Right cardiac atrium (tissue), 5 donors: ENCODE data around the gene FAM228B. TPM values are rescaled to one million over a fixed set of nuclear protein-coding genes. Genes with fewer than 3 reads are reported as not detected.
A peak's percentile ranks its signal among the peaks of the same experiment; 100 is the strongest.
"Not testable (repeated sequence)": the region's sequence is repeated elsewhere in the genome, so short reads cannot be mapped to it uniquely, and the experiment has no call there.

Experiments used
- ATAC-seq, 2 donors: fragments of 200-7000 bp; cut with Tn5 transposase; one replicate each; pipeline versions ENCODE4 v1.8.0 to v1.9.1; 2020; ENCODE audit warnings: moderate library complexity in 2 of 2, mild to moderate bottlenecking in 1 of 2
- DNase-seq, 3 donors: peaks; one replicate each; pipeline ENCODE4 v3.0.0-alpha.2; 2020
- H3K27ac ChIP-seq: one replicate; pipeline ENCODE4 v1.5.1; 2013; ENCODE audit warnings: mild to moderate bottlenecking, low read length, control low read depth, moderate library complexity
- H3K27me3 ChIP-seq: one replicate; pipeline ENCODE4 v1.6.1; 2013; ENCODE audit not compliant: control insufficient read depth, insufficient read depth
- H3K4me1 ChIP-seq: one replicate; pipeline ENCODE4 v1.6.1; 2013; ENCODE audit warnings: low read length; ENCODE audit not compliant: control insufficient read depth, insufficient read depth
- H3K4me3 ChIP-seq: one replicate; pipeline ENCODE4 v1.5.1; 2013; ENCODE audit warnings: low read length, control low read depth
- H3K9me3 ChIP-seq: one replicate; pipeline ENCODE4 v1.6.1; 2013; ENCODE audit warnings: low read length; ENCODE audit not compliant: control insufficient read depth
- WGBS: extraction: QIAGEN DNeasy Blood & Tissue Kit; methylation state at CpG from one replicate; pipeline ENCODE4 v1.1.7; 2013; 5-methylcytosine and 5-hydroxymethylcytosine counted together
- intact Hi-C, 4 donors: fragments of 100-400 bp; cut with DNase I; formaldehyde crosslinking; loops; one replicate each; pipeline versions ENCODE4 v1.11.0 to v1.14.0; 2022 to 2023
- polyA plus RNA-seq: library from polyadenylated mRNA; stranded (reverse); fragments of 200-250 nt; gene quantifications from one replicate; pipeline ENCODE4 v1.2.3, GENCODE V29; 2013
- total RNA-seq, 4 donors: library from RNA; stranded (reverse); fragmentation: NEBNext Ultra II Directional; extraction: Animal tissue kit (Norgen Biotek cat#: 25700); gene quantifications; one replicate each; pipeline ENCODE4 v1.2.1, GENCODE V29; 2021
- donor health status: healthy with polysubstance abuse.
- donor health status: DM: no; HTN: yes; CAD: no.
- donor health status: DM: no; HTN: no; CAD: no.
- donor health status: DM: no; HTN: yes; CAD: no; lungs with severe emphysema.
- donor health status: DM: yes; HTN: yes; CAD: no.

FAM228B gene
- total and polyA plus RNA-seq, 5 donors, result 37.9 to 69.0 (median 55.8) TPM

- intact Hi-C loops, result no loop called here
- H3K27me3 ChIP-seq, result no peaks in the 10 kb centered on the region
- DNase-seq (no peak), ATAC-seq (no peak)
- H3K9me3 ChIP-seq, result no peaks in the 10 kb centered on the region
- H3K4me1 ChIP-seq, result no peaks in the 10 kb centered on the region
- WGBS, result 96% methylated on average over 1 of the region's 1 CpG
- no peak overlapping the region for H3K4me3 ChIP-seq
- H3K27ac ChIP-seq, result no peak overlapping the region
These were observed 20.6 kb upstream of the FAM228B start for GRCh38 chr2:24102677-24103076.

- no peaks in the 10 kb centered on the region for H3K27me3 ChIP-seq
- H3K4me1 ChIP-seq, result no peaks in the 10 kb centered on the region
- H3K9me3 ChIP-seq, result no peaks in the 10 kb centered on the region
- no peak overlapping the region for H3K4me3 ChIP-seq
- peak in 1 of 2 donors; percentile 13 for ATAC-seq
- no peak overlapping the region for H3K27ac ChIP-seq
- DNase-seq, result no peak
- intact Hi-C loops, result no loop called here
- 95% methylated on average over 8 of the region's 8 CpGs for WGBS
These were observed 19.1 kb upstream of the FAM228B start for GRCh38 chr2:24104110-24104650.

GRCh38 chr2:24104906-24105305, 18.4 kb upstream of the FAM228B start:
- no peak for DNase-seq

GRCh38 chr2:24105816-24106215, 17.5 kb upstream of the FAM228B start:
- intact Hi-C loops, result no loop called here
- ATAC-seq (no peak), DNase-seq (no peak)
- H3K4me1 ChIP-seq, result no peaks in the 10 kb centered on the region
- no peaks in the 10 kb centered on the region for H3K9me3 ChIP-seq
- H3K4me3 ChIP-seq, result no peak overlapping the region
- H3K27ac ChIP-seq, result no peak overlapping the region
- WGBS, result 20% methylated on average over 2 of the region's 2 CpGs
- no peaks in the 10 kb centered on the region for H3K27me3 ChIP-seq

More at GRCh38 chr2:24104906-24105305, 18.4 kb upstream of the FAM228B start:
- Histone ChIP-seq H3K27ac (no peak overlapping the region), H3K9me3 (no peaks in the 10 kb centered on the region), H3K4me3 (no peak overlapping the region), H3K4me1 (no peaks in the 10 kb centered on the region), H3K27me3 (no peaks in the 10 kb centered on the region)
- ATAC-seq, result peak; percentile 40 to 79
- intact Hi-C loops, result no loop called here
- WGBS, result 75% methylated on average over 4 of the region's 4 CpGs

GRCh38 chr2:24106786-24107185, 16.5 kb upstream of the FAM228B start:
- Histone ChIP-seq H3K4me3 (no peak overlapping the region), H3K27me3 (no peaks in the 10 kb centered on the region), H3K4me1 (no peaks in the 10 kb centered on the region), H3K27ac (no peak overlapping the region), H3K9me3 (no peaks in the 10 kb centered on the region)
- intact Hi-C loops, result no loop called here
- DNase-seq (no peak), ATAC-seq (no peak)

GRCh38 chr2:24107336-24107735, 15.9 kb upstream of the FAM228B start:
- WGBS, result 94% methylated on average over 1 of the region's 1 CpG
- DNase-seq, result no peak

GRCh38 chr2:24109431-24109830, 13.8 kb upstream of the FAM228B start:
- DNase-seq, ATAC-seq, H3K4me3 ChIP-seq, intact Hi-C loops, H3K27me3 ChIP-seq, H3K27ac ChIP-seq, H3K9me3 ChIP-seq, H3K4me1 ChIP-seq: not testable (repeated sequence)
- WGBS, result 100% methylated on average over 1 of the region's 1 CpG

More at GRCh38 chr2:24107336-24107735, 15.9 kb upstream of the FAM228B start:
- Histone ChIP-seq H3K4me3 (no peak overlapping the region), H3K27ac (no peak overlapping the region), H3K27me3 (no peaks in the 10 kb centered on the region), H3K9me3 (no peaks in the 10 kb centered on the region), H3K4me1 (no peaks in the 10 kb centered on the region)
- intact Hi-C loops, result no loop called here
- no peak for ATAC-seq

GRCh38 chr2:24110660-24111303, 12.5 kb upstream of the FAM228B start:
- Histone ChIP-seq H3K4me3 (no peak overlapping the region), H3K9me3 (no peaks in the 10 kb centered on the region), H3K27me3 (no peaks in the 10 kb centered on the region), H3K4me1 (no peaks in the 10 kb centered on the region), H3K27ac (peak overlapping the region; percentile 83)
- intact Hi-C loops, result no loop called here
- no peak for DNase-seq
- no peak for ATAC-seq
- whole genome bisulfite sequencing, result 82% methylated on average over 7 of the region's 7 CpGs

GRCh38 chr2:24111407-24111901, 11.8 kb upstream of the FAM228B start:
- ATAC-seq (peak in 1 of 2 donors; percentile 68), DNase-seq (no peak)
- Histone ChIP-seq H3K27ac (peak overlapping the region; percentile 83), H3K9me3 (no peaks in the 10 kb centered on the region), H3K4me3 (no peak overlapping the region), H3K4me1 (no peaks in the 10 kb centered on the region), H3K27me3 (no peaks in the 10 kb centered on the region)
- intact Hi-C loops, result no loop called here
- WGBS, result 45% methylated on average over 2 of the region's 2 CpGs

- H3K27ac ChIP-seq, result no peak overlapping the region
- intact Hi-C loops, result no loop called here
- no peaks in the 10 kb centered on the region for H3K4me1 ChIP-seq
- H3K9me3 ChIP-seq, result no peaks in the 10 kb centered on the region
- 36% methylated on average over 2 of the region's 2 CpGs for WGBS
- H3K27me3 ChIP-seq, result no peaks in the 10 kb centered on the region
- no peak for DNase-seq
- no peak for ATAC-seq
- no peak overlapping the region for H3K4me3 ChIP-seq
These were observed 8.2 kb upstream of the FAM228B start for GRCh38 chr2:24115057-24115456.

GRCh38 chr2:24117902-24118301, 5.4 kb upstream of the FAM228B start:
- Histone ChIP-seq H3K4me3 (no peak overlapping the region), H3K9me3 (no peaks in the 10 kb centered on the region), H3K27me3 (no peaks in the 10 kb centered on the region), H3K27ac (no peak overlapping the region), H3K4me1 (no peaks in the 10 kb centered on the region)
- DNase-seq (no peak), ATAC-seq (no peak)
- intact Hi-C loops, result no loop called here
- 76% methylated on average over 1 of the region's 1 CpG for WGBS
